Prostate gland (tissue), 2 donors: ENCODE data around the gene CPSF3. TPM values are rescaled to one million over a fixed set of nuclear protein-coding genes. Genes with fewer than 3 reads are reported as not detected.

ENCODE experiments used
- DNase-seq: peaks from one replicate; pipeline ENCODE4 v3.0.0-alpha.2; 2019; ENCODE audit warnings: low spot score
- H3K27ac ChIP-seq, 2 donors: fragments of 200-600 bp; sonication (generic); 2 replicates each; pipeline ENCODE4 v1.5.1; 2017 to 2019
- H3K27me3 ChIP-seq: fragments of 200-600 bp; sonication (generic); replicated peaks from 2 replicates; pipeline ENCODE4 v1.5.1; 2019; ENCODE audit not compliant: insufficient read depth
- H3K36me3 ChIP-seq, 2 donors: fragments of 200-600 bp; sonication (generic); 1 replicate in 1 of 2; 2 replicates in 1 of 2; pipeline versions ENCODE4 v1.5.1 to v1.8.1; 2017 to 2019
- H3K4me1 ChIP-seq: fragments of 200-600 bp; sonication (generic); replicated peaks from 2 replicates; pipeline ENCODE4 v1.5.1; 2019
- H3K4me3 ChIP-seq, 2 donors: fragments of 200-600 bp; sonication (generic); 2 replicates each; pipeline ENCODE4 v1.5.1; 2017 to 2019
- H3K9me3 ChIP-seq: fragments of 200-600 bp; sonication (generic); 2 replicates; pipeline ENCODE4 v1.5.1; 2017
- POLR2A ChIP-seq: fragments of 450-650 bp; IDR thresholded peaks from one replicate; pipeline ENCODE4 v1.6.1; 2016; ENCODE audit warnings: antibody characterized with exemption, mild to moderate bottlenecking
- POLR2AphosphoS5 ChIP-seq: sonication (generic); formaldehyde crosslinking; IDR thresholded peaks from one replicate; pipeline ENCODE4 v1.6.1; 2017; ENCODE audit warnings: antibody characterized with exemption
- WGBS: methylation state at CpG from one replicate; pipeline ENCODE4 v1.1.5; 2018; 5-methylcytosine and 5-hydroxymethylcytosine counted together
- intact Hi-C: fragments of 100-400 bp; cut with DNase I; formaldehyde crosslinking; loops from one replicate; pipeline ENCODE4 v1.14.2; 2022
- total RNA-seq, 2 donors: library from RNA; depleted of rRNA; stranded (reverse); fragments of >200 nt; gene quantifications; one replicate each; pipeline ENCODE4 v1.1.0, GENCODE V29; 2016
- TF ChIP-seq, protein P1 (sequence below), 4 experiments: fragments of 200-600 bp in 2 of 4; fragments of 450-650 bp in 2 of 4; sonication (generic) in 2 of 4; IDR thresholded peaks; 1 replicate in 3 of 4; 2 replicates in 1 of 4; pipeline ENCODE4 v1.5.1; 2016 to 2019; ENCODE audit warnings: antibody characterized with exemption in 4 of 4, mild to moderate bottlenecking in 2 of 4, moderate library complexity in 2 of 4

Gene CPSF3
- 10 to 100 TPM; 24.8 to 50.8 TPM for total RNA-seq

DNA sequence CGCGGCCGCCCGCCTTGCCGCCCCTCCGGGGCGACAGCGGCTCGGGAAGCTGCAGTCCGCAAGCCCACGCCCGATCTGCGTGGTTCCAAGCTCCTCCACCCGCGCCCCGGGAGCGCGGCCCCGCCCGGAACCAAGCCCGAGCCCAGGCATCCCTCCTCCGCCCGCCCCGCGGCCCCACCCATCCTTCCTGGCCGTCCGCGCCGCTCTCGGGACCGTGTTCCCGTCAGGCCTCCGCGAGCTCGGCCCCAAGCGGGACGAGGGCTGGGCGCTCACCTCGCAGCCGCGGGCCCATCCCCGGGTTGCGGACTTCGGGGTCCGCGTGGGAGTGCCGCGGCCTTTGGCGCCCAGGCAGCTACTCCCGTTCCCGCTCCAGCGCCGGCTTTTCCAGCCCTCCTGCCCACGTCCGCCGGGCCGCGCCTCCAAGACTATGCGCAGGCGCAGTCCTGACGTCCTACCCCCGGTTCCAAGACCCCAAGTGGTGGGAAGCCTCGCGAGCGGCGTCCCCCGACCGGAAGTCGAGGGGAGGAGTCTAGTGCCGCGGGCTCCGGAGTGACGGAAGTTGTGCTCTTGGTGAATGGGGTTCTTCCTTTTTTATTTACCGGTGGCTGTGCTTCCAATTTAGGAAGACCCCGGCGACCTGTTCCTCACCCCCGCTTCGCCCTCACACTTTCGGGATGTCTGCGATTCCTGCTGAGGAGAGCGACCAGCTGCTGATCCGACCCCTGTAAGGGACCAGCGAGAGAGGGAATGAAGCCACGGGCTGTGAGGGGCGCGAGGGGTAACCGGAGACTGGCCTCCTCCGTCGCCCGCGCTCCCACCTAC, at the start of gene CPSF3, which contains the start of gene ITGB1BP1:
Gene CPSF3, plus strand, starts transcription at position 555 of the 822 bp plus-strand sequence. Its CDS starts 120 bp downstream, at position 675.
Gene ITGB1BP1, minus strand, starts transcription at position 429 of the 822 bp plus-strand sequence. CDS start 4,831 bp downstream, outside the sequence.
- H3K4me3 ChIP-seq: peak within 1 kb of the TSS; percentile 60 to 91
- under 1% methylated on average over 83 of the region's 91 CpGs for WGBS
- no peaks in the 10 kb centered on the region for H3K27me3 ChIP-seq
- H3K9me3 ChIP-seq: no peaks in the 10 kb centered on the region
- no peaks in the 10 kb centered on the region for H3K36me3 ChIP-seq
- intact Hi-C loops: loop anchor here (2.0 kb wide), 1 partner anchor 217 kb away; the partner anchor contains the start of gene ASAP2
- peak within 1 kb of the TSS; percentile 89 to 92 for H3K27ac ChIP-seq
- H3K4me1 ChIP-seq: peaks cover 2% of the 10 kb centered on the region
- peak; percentile 94 for DNase-seq
- TF ChIP-seq POLR2AphosphoS5: peak; percentile 98
- peak; percentile 64 for TF ChIP-seq POLR2A
- TF ChIP-seq, protein P1, sequence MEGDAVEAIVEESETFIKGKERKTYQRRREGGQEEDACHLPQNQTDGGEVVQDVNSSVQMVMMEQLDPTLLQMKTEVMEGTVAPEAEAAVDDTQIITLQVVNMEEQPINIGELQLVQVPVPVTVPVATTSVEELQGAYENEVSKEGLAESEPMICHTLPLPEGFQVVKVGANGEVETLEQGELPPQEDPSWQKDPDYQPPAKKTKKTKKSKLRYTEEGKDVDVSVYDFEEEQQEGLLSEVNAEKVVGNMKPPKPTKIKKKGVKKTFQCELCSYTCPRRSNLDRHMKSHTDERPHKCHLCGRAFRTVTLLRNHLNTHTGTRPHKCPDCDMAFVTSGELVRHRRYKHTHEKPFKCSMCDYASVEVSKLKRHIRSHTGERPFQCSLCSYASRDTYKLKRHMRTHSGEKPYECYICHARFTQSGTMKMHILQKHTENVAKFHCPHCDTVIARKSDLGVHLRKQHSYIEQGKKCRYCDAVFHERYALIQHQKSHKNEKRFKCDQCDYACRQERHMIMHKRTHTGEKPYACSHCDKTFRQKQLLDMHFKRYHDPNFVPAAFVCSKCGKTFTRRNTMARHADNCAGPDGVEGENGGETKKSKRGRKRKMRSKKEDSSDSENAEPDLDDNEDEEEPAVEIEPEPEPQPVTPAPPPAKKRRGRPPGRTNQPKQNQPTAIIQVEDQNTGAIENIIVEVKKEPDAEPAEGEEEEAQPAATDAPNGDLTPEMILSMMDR (IDR thresholded peaks at IDR 0.05): peak in 2 of 4 experiments; percentile 8 to 14

DNA sequence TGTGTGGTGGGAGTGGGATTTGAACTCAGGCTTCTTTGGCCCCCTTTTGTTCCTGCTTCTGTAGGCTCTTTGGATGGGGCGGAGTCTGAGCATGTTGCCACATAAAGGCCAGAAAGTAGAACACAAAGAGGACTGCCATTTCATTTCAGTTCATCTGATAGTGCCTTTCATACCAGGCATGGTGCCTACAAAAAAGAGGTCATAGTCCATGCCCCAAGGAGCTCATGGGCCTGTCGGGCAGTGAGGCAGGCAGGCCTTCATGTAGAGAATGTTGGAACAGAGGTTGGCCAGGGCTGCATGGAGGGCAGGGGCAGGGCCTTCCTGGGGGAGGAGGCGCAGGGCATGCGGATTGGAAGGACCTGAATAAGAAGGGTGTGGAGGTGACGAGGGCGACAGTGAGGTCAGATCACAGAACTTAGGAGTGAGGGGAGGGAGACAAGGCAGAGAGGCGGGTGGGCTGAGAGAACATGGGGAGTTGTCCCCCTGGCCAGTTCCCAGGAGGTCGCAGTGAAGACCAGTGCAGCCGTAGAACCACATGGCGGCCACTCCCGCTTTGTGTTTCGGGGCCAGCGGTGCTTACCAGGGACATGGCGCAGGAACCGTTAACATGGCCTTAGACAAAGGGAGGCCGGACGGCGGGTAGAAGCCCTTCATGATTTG, 49.3 kb upstream of the CPSF3 start:
- H3K4me1 ChIP-seq: no peaks in the 10 kb centered on the region
- intact Hi-C loops: no loop called here
- H3K4me3 ChIP-seq: no peak overlapping the region
- no peaks in the 10 kb centered on the region for H3K9me3 ChIP-seq
- DNase-seq: no peak
- TF ChIP-seq POLR2A (no peak), POLR2AphosphoS5 (no peak)
- TF ChIP-seq, protein P1 (IDR thresholded peaks at IDR 0.05): no peak
- no peaks in the 10 kb centered on the region for H3K27me3 ChIP-seq
- no peaks in the 10 kb centered on the region for H3K36me3 ChIP-seq
- no peak overlapping the region for H3K27ac ChIP-seq
- WGBS: 96% methylated on average over 18 of the region's 18 CpGs

DNA sequence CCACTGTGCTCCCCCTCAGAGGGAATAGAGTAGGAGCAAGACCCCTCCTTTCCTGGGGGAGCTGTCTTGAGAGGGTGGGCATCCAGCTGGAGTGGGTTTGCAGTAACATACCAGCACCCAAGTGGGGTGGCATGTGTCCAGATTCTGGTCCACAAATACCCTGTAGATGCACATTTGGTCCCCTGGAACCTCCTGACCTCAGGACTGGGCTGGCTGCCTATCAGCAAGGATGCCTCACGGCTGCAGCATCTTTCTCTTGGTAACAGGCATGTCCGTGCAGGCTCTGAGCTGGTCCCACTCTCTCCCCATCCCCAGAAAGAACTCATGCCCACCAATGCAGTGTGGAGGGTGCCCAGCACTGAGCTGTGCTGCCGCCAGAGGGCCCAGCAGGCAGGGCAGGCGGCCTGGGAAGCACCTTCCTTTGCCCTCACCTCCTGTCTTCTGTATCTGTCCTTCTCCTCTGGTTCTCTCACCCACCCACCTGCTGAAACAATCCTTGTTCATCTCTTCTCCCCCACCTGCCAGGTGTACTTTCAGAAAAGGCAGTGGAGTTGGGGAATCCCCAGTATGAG, 47.5 kb upstream of the CPSF3 start:
- Histone ChIP-seq H3K9me3 (no peaks in the 10 kb centered on the region), H3K4me1 (no peaks in the 10 kb centered on the region), H3K27ac (no peak overlapping the region), H3K27me3 (no peaks in the 10 kb centered on the region), H3K4me3 (no peak overlapping the region), H3K36me3 (no peaks in the 10 kb centered on the region)
- intact Hi-C loops: no loop called here
- no peak for DNase-seq
- no peak for TF ChIP-seq POLR2AphosphoS5
- no peak for TF ChIP-seq POLR2A
- TF ChIP-seq, protein P1 (IDR thresholded peaks at IDR 0.05): no peak
- 84% methylated on average over 4 of the region's 4 CpGs for WGBS

DNA sequence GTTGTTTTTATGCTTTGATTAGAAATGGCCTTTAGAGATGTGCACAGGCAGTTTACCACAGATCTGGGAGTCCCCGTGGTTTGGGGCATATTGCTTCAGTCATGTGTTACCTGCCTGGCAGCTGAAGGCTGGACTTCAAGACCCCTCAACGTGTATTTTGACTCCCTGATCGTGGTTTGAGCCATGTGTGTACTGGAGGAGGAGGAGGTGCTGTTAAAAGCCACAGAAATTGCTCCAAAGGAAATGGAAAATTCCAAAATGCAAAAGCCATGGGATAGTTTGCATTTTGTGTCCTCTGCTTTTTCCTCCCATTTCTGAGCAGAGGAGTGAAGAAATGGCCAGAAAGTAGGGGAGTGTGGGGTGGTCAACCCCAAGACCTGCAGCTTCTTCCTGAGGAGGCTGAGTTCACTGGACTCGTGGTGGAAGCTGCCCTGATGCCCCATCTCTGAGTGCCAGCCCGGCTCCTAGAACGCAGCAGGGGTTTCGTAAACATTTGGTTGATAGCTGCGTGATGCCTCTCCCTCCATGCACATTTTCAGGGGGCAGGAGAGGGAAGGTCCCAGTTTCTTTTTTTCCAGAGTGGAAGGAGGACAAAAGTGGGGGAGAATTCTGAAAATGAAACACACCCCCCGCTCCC, 45.9 kb upstream of the CPSF3 start:
- intact Hi-C loops: no loop called here
- Histone ChIP-seq H3K36me3 (no peaks in the 10 kb centered on the region), H3K27me3 (no peaks in the 10 kb centered on the region), H3K27ac (no peak overlapping the region), H3K4me3 (no peak overlapping the region), H3K9me3 (no peaks in the 10 kb centered on the region), H3K4me1 (no peaks in the 10 kb centered on the region)
- DNase-seq: no peak
- 78% methylated on average over 9 of the region's 9 CpGs for WGBS
- TF ChIP-seq, protein P1 (IDR thresholded peaks at IDR 0.05): no peak
- no peak for TF ChIP-seq POLR2A
- TF ChIP-seq POLR2AphosphoS5: no peak
